Measurements from ENCODE around the gene KRTAP5-7. TPM values are rescaled to one million over a fixed set of nuclear protein-coding genes. Genes with fewer than 3 reads are reported as not detected.

The KRTAP5-7 gene
- total and polyA plus RNA-seq, 2 experiments from 2014 or later = not detected

- H3K9me3 ChIP-seq (ENCODE audit: low read depth) = no peaks in the 10 kb centered on the region
- no peaks in the 10 kb centered on the region for H3K4me1 ChIP-seq (ENCODE audit: low read depth)
- no peaks in the 10 kb centered on the region for H3K36me3 ChIP-seq
- no peak overlapping the region for H3K4me3 ChIP-seq
- no peak overlapping the region for H3K27ac ChIP-seq
- H3K27me3 ChIP-seq = no peaks in the 10 kb centered on the region
- TF ChIP-seq CTCF (IDR thresholded peaks at IDR 0.05; ENCODE audit: low read depth, low read length) = no peak
- DNase-seq (ENCODE audit: low read depth in 1 of 2, low spot score in 1 of 2) = no peak
Measured at GRCh38 chr11:71518506-71519471, 8.3 kb upstream of the KRTAP5-7 start.

DNA sequence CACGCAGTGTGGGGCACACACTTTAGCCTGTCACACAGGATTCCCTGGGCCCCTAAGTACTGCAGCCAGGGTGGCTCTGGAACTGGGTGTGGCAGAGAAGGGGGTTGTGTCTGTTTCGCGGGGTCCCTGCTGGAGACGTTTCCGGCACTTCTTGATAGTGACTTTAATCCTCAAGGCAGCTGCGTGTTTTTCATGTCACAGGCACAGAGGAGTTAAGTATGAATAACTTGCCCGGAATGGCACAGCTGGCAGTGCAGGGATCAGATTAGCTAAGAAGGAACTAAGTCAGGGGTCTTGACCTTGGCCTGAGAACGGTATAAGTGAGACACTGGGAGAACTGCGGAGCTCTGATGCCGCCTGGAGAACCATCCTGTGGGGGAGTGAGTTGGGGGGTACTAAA is 7.5 kb upstream of the KRTAP5-7 start:
- DNase-seq (ENCODE audit: low read depth in 1 of 2, low spot score in 1 of 2) = no peak
- no peak for TF ChIP-seq CTCF (IDR thresholded peaks at IDR 0.05; ENCODE audit: low read depth, low read length)

DNA sequence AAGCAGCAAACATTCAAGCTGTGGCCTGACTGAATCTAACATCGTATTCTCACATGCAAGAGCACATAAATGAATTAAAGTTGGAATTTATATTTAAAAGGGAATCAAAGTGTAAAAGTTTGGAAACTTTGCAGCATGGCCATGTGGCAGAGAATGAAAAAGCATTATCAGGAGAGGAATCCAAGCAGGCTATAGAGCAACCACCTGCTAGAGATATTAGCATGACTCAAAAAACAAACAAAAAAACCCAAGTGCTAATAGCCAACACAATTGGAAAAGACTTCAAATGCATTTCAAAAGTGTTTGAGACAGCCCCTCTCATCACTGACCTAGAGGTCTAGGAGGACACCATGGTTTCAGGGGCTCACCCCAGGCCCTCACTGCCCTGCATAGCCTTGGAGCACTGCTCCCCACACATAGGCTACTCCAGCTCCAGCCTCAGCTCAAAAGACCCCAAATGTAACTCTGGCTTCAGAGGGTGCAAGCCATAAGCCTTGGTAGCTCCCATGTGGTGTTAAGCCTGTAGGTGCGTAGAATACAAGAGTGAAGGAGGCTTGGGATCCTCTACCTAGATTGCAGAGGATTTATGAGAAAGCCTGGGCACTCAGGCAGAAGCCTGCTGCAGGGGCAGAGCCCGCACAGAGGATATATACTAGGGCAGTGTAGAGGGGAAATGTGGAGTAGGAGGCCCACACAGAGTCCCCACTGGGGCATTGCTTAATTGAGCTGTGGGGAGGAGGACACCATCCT is 1.7 kb upstream of the KRTAP5-7 start:
- no peak for DNase-seq (ENCODE audit: low read depth in 1 of 2, low spot score in 1 of 2)
- no peak for TF ChIP-seq CTCF (IDR thresholded peaks at IDR 0.05; ENCODE audit: low read depth, low read length)

More for the DNA sequence above, 7.5 kb upstream of the KRTAP5-7 start:
- Histone ChIP-seq H3K27ac (no peak overlapping the region), H3K4me3 (no peak overlapping the region), H3K9me3 (ENCODE audit: low read depth) (no peaks in the 10 kb centered on the region), H3K27me3 (no peaks in the 10 kb centered on the region), H3K36me3 (no peaks in the 10 kb centered on the region), H3K4me1 (ENCODE audit: low read depth) (no peaks in the 10 kb centered on the region)

GRCh38 chr11:71525938-71526495 is 1.1 kb upstream of the KRTAP5-7 start:
- H3K27ac ChIP-seq = no peak overlapping the region
- no peak for DNase-seq (ENCODE audit: low read depth in 1 of 2, low spot score in 1 of 2)
- no peaks in the 10 kb centered on the region for H3K27me3 ChIP-seq
- no peak for TF ChIP-seq CTCF (IDR thresholded peaks at IDR 0.05; ENCODE audit: low read depth, low read length)
- H3K9me3 ChIP-seq (ENCODE audit: low read depth) = no peaks in the 10 kb centered on the region
- H3K4me1 ChIP-seq (ENCODE audit: low read depth) = no peaks in the 10 kb centered on the region
- no peak overlapping the region for H3K4me3 ChIP-seq
- no peaks in the 10 kb centered on the region for H3K36me3 ChIP-seq

More for the DNA sequence above, 1.7 kb upstream of the KRTAP5-7 start:
- H3K4me1 ChIP-seq (ENCODE audit: low read depth) = no peaks in the 10 kb centered on the region
- no peaks in the 10 kb centered on the region for H3K36me3 ChIP-seq
- H3K4me3 ChIP-seq = no peak overlapping the region
- no peaks in the 10 kb centered on the region for H3K9me3 ChIP-seq (ENCODE audit: low read depth)
- no peaks in the 10 kb centered on the region for H3K27me3 ChIP-seq
- no peak overlapping the region for H3K27ac ChIP-seq

- no peaks in the 10 kb centered on the region for H3K9me3 ChIP-seq (ENCODE audit: low read depth)
- no peaks in the 10 kb centered on the region for H3K27me3 ChIP-seq
- H3K4me3 ChIP-seq = no peak overlapping the region
- H3K36me3 ChIP-seq = no peaks in the 10 kb centered on the region
- no peak for DNase-seq (ENCODE audit: low read depth in 1 of 2, low spot score in 1 of 2)
- H3K4me1 ChIP-seq (ENCODE audit: low read depth) = no peaks in the 10 kb centered on the region
- H3K27ac ChIP-seq = no peak overlapping the region
- TF ChIP-seq CTCF (IDR thresholded peaks at IDR 0.05; ENCODE audit: low read depth, low read length) = no peak
Measured at GRCh38 chr11:71527576-71528210, 626 bp downstream of the KRTAP5-7 start.

Measured in cardiac muscle cell (in vitro differentiated cells and primary cell).